Stimulated activated CD8-positive, alpha-beta memory T cell treated with anti-CD3 and anti-CD28 coated beads, Interleukin-7, amount 100 ng/mL, for 48 hours (primary cell): Measurements from ENCODE around the gene SRGAP1.

Experiments
- DNase-seq, 2 donors: peaks; one replicate each; pipeline ENCODE4 v3.0.0-alpha.2; 2020; ENCODE audit warnings: low read depth in 1 of 2; ENCODE audit errors: extremely low read depth in 1 of 2

SRGAP1 gene

DNA sequence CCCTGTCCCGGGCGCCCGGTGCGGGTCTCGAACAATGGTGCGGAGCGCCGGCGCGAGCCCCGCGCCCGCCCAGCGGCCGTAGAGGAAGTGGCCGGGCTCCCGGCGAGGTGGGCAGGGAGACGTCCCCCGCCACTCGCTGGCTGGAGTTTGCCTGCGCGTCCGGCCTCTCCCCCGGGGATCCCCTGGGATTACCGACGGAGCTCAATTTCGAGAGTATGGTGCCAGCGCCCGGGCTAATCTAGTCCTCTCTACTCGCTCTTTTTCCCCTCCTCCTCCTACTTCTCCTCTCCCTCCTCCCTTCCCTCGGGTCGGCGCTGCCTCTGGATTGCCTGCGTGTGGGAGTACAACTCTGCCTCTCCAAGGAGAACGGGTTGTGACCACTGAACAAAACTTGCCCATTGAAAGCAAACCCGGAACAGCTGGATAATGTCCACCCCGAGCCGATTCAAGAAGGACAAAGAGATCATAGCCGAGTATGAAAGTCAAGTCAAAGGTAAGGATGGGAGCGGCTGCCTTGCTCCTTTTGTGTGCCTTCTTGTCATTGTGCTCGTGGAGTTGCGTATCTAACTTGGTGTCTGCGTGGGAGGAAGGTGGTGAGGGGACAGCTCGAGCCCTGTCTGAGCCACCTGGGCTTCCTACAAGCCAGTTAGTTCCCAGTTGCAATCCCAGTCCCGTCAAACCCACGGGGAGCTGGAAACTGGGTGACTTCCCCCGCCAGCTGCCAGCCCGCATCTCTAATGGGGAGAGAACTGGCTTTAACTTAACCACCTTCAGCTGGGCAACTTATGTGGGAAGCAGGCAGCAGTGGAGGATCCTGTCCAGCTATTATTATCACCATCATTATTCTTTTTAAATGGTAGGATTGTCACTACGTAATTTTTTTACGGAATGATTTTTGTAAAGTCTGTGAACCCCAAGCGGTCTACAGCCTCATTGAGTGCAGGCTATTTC is at the start of gene SRGAP1:
SRGAP1 (plus strand) TSS at position 310 of the 951 bp plus-strand sequence; CDS start at position 427, 117 bp downstream.
- DNase-seq, result no peak

DNA sequence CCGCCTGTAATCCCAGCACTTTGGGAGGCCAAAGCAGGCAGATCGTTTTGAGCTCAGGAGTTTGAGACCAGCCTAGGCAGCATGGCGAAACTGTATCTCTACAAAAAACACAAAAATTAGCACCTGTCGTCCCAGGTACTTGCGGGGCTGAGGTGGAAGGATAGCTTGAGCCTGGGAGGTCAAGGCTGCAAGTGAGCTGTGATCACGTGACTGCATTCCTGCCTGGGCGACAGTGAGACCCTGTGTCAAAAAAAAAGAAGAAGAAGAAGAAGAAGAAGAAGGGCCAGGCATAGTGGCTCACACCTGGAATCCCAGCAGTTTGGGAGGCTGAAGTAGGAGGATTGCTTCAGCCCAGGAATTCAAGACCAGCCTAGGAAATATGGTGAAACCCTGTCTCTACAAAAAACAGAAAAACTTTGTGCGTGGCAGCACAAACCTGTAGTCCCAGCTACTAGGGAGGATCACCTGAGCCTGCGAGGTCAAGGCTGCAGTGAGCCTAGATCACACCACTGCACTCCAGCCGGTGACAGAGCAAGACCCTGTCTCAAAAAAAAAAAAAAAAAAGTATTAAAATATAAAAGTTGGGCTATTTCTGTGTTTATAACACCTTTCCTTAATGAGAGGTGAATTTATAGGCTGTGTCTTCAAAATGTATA is 49.3 kb upstream of the SRGAP1 start:
- DNase-seq, result no peak

GRCh38 chr12:63795944-63796343 is 48.6 kb upstream of the SRGAP1 start:
- DNase-seq, result no peak

GRCh38 chr12:63802012-63802608 is 42.4 kb upstream of the SRGAP1 start:
- no peak for DNase-seq

DNA sequence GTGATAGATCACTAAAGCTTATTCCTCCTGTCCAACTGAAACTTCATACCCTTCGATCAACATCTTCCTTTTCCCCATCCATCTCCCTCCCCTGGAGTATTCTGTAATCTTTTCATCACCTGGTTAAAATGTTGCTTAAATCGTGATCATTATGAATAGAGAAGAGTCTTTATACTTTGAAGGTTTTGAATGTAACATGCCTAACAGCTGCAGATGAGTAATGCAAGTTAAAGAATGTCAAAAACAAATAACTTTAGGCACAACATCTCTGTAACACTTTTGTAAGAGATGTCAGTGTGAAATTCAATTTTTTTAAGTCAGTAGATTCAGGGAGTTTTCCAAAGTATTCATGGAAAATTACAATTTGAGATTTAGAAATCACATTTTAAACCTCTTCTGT is 39.8 kb upstream of the SRGAP1 start:
- no peak for DNase-seq

DNA sequence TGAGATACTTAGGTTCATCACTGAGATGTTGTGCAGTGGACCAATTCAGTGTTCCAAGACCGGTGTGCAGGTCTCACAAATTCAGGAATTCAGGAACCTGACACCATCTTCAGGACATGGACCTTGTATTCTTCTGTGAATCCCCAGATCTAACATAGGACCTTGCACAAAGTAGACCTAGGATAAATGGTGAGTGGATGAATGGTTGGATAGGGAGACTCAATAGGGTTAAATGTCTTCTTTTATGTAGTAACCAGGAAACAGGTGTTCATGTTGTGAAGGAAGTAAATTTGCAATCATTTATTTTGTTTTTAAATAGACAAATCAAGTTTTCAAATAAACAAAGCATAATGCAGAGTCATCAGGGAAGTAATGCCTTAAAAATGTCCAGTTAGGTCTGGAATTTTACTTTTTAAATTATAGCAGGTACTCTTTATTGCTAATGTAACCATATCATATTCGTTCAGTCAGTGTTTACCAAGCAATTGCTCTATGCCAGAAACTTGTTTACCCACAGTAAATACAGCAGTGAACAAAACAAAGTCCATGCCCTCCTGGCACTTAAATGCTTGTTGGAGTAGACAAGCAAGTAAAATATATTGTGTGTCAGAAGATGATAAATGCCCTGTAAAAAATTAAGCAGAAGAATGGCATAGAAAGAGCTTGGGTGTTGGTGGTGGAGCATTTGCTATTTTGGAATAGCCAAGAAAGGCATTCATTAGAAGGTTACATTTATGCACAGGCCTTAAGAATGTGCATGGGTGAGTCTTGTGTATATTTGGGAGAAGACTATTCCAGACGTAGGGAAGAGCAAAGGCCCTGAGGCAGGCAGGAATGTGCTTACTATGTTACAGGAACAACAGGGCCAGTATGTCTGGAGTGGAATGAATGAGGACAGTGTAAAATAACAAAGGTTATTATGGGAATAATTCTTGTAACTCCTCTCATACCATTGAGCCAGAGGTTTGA is 38.5 kb upstream of the SRGAP1 start:
- no peak for DNase-seq

DNA sequence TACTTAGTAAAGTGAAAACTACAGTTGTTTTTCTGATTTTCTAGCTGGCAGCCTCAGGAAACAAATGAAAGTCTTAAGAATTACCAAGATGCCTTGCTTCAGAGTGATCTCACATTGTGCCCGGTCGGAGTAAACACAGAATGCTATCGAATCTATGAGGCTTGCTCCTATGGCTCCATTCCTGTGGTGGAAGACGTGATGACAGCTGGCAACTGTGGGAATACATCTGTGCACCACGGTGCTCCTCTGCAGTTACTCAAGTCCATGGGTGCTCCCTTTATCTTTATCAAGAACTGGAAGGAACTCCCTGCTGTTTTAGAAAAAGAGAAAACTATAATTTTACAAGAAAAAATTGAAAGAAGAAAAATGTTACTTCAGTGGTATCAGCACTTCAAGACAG is 35.9 kb upstream of the SRGAP1 start:
- DNase-seq, result no peak

GRCh38 chr12:63809566-63809965 is 34.9 kb upstream of the SRGAP1 start:
- DNase-seq, result no peak

GRCh38 chr12:63811334-63811733 is 33.2 kb upstream of the SRGAP1 start:
- no peak for DNase-seq

- DNase-seq, result no peak
Measured at GRCh38 chr12:63811755-63812154, 32.7 kb upstream of the SRGAP1 start.

DNA sequence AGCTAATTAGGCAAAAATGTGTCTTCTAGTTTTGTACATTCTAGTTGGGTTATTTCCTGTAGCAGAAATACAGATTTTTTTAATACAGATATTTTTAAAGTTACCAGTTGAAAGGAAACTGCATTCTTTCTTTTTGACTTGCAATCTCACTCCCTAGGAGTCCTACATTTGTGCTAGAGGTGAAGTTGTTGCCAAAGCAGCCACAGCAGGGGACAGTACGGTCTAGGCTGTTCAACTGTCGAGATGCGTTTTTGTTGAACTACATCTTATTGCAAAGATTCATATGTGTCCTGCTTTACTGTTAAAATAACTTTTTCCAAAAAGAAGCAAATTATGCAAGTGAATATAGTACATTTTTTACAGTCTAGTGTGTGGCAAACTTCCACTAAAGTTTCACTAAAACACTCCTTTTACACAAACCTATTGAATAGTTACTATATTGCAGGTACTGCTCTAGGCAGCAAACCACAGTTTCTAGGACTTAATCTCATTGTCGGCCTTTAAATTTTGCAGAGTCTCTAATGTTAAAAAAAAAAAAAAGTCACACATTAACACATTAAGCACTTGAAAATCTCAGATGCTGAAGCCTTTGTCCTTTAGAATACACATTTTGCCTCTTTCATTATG is 30.2 kb upstream of the SRGAP1 start:
- no peak for DNase-seq

DNA sequence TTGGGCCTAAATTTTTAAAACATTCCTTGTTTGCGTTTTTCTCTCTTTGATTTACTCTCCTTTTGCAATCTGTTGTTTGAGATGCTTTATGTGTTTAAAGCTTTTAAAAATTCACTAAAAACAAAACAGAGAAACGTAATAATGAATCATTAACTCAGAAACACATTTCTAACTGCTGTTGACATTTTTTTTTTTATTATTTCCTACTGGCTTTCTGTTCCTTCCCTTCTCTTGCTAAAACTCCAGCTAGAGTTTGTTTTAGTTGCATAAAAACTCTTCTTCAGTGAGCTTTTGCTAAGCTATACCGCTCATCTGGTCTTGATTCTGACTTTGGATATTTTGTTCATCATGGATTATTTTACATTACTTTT is 29.0 kb upstream of the SRGAP1 start:
- DNase-seq, result no peak

DNA sequence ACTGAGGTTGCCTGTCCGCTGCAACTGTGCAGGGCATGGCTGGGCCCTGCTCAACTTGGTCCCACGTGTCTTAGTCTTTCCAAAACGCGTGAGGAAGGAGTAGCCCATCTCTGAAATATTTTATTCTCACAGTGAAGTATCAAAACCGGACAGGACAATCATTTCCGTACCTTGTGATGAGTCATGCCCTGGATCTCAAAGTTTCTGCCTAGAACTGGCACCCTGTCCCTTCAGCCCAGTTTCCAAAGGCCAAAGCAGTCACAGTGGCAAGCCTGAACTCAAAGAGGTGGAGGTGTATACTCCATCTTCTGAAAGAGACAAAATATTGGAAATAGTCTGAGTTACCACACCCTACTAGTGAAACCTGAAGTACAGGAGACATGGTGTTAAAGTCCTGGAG is 28.5 kb upstream of the SRGAP1 start:
- DNase-seq, result no peak

DNA sequence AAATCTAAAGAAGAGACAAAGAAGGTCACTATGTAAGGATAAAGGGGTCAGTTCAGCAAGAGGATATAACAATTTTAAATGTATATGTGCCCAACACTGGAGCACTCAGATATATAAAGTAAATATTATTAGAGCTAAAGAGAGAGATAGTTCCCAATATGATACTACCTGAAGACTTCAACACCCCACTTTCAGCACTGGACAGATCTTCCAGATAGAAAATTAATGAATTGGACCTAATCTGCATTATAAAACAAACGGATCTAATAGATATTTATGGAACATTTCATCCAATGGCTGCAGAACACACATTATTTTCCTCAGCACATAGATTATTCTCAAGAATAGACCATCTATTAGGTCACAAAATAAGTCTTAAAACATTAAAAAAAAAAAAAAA is 24.1 kb upstream of the SRGAP1 start:
- no peak for DNase-seq

DNA sequence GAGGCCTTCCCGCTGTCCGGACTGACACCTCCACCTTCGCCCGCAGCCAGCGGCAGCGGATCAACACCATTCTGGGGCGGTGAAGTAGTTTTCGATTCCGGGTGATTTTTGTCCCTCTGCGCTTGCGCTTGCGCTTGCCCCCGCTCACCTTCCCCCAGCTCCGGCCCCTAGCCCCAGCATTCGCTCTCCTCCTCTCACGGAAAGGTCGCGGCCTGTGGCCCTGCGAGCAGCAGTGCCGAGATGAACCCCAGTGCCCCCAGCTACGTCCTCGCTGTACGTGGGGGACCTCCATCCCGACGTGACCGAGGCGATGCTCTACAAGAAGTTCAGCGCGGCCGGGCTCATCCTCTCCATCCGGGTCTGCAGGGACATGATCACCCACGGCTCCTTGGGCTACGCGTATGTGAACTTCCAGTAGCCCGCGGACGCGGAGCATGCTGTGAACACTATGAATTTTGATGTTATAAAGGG is 22.7 kb upstream of the SRGAP1 start:
- no peak for DNase-seq

- no peak for DNase-seq
Measured at GRCh38 chr12:63822352-63822751, 22.1 kb upstream of the SRGAP1 start.

- no peak for DNase-seq
Measured at GRCh38 chr12:63823040-63823439, 21.5 kb upstream of the SRGAP1 start.

DNA sequence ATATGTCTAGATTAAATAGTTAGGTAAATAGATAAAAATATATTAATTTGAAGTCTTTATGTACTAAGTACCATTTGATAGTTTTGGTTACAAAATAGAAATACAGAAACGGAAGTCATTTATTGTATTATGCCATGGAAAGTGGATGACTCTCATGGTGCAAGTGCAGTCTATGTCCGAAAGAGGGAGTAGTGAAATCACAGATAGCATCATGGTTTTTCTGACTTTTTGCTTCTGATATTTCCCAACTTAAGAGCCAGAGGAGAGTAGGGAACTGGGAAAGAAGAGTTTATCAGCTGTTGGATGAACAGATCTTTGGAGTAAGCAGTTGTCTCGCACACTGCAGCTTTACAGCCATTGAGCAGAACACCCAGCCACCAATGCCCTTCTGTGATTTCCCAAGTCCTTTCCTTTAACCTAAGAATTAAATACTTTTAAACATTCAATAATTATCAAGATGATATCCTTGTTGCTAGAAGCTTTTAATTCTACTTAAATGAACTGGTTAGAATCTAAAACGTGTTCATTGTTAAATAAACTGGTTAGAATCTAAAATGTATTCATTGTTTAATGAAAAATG is 18.4 kb upstream of the SRGAP1 start:
- DNase-seq, result no peak

- DNase-seq, result no peak
Measured at GRCh38 chr12:63828867-63829266, 15.6 kb upstream of the SRGAP1 start.

- no peak for DNase-seq
Measured at GRCh38 chr12:63836046-63836445, 8.5 kb upstream of the SRGAP1 start.
